Measurements from ENCODE around the gene C4BPB.
"Not testable (repeated sequence)": the region's sequence is repeated elsewhere in the genome, so short reads cannot be mapped to it uniquely, and the experiment has no call there.

C4BPB gene, protein sequence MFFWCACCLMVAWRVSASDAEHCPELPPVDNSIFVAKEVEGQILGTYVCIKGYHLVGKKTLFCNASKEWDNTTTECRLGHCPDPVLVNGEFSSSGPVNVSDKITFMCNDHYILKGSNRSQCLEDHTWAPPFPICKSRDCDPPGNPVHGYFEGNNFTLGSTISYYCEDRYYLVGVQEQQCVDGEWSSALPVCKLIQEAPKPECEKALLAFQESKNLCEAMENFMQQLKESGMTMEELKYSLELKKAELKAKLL
- total RNA-seq: 0 to 0.09 (median 0) reads per million in 18 experiments

- DNase-seq: peak; percentile 5 to 8
These were observed at the start of gene C4BPB for GRCh38 chr1:207088701-207089626. TSS of gene C4BPB (plus strand) at chr1:207088860. CDS start at chr1:207089532, 672 bp downstream.

GRCh38 chr1:207039380-207040180, 49.1 kb upstream of the C4BPB start:
- no peak for DNase-seq

GRCh38 chr1:207040181-207040533, 48.5 kb upstream of the C4BPB start:
- DNase-seq: no peak

- not testable (repeated sequence) for DNase-seq
These were observed 47.3 kb upstream of the C4BPB start for GRCh38 chr1:207041397-207041796.

DNA sequence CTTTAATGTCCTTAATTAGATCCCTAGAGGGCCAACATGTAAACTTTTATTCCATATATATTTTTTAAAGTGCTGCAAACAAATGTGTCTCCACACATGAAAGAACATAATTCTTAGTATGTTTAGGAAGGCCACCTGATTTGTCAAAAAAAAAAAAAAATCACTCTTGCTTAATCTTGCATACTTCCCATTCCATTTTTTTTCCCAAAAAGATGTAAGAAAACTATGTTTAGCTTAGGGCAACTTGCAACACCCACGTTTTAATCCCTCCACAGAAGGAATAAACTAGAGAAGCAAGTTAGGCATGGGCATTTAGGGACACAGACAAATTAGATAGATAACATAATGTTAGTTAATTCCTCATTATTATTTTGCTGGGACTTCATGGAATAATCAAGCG, 43.2 kb upstream of the C4BPB start:
- no peak for DNase-seq

DNA sequence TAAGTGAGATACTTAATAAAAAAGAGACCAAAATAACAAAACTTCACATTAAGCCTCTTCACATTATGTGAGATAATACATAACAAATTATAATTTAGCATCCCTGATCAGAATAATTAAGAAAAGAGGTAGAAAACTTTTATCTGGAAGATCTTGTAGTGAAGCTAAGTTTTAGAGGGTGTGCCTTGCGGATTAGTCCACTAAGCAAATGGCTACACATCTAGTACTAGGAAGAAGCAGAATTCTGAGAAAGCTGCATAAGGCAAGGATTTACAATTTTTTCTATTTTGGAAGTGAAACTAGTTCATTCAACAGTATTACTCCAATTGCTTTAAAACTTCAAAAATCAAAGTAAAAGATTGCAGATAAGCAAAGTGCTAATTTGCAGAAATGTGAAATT, 41.2 kb upstream of the C4BPB start:
- no peak for DNase-seq

DNA sequence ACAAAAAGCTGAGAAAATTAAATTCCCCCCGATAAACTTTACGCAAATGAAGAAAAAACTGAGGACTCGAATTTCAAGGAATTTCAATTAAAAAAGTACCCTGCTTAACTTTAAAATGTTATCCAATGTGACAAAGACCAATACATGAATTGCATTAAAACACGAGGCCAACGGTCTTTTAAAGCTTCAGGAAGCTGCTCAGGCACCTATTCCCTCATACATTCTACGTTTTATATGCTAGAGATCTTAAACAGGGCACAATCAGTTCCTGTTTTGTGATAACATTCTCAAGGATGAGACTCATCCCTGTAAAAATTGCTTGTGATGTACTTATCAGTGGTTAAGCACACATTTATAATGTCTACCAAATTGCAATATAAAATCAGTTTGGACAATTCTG, 40.6 kb upstream of the C4BPB start:
- DNase-seq: no peak

DNA sequence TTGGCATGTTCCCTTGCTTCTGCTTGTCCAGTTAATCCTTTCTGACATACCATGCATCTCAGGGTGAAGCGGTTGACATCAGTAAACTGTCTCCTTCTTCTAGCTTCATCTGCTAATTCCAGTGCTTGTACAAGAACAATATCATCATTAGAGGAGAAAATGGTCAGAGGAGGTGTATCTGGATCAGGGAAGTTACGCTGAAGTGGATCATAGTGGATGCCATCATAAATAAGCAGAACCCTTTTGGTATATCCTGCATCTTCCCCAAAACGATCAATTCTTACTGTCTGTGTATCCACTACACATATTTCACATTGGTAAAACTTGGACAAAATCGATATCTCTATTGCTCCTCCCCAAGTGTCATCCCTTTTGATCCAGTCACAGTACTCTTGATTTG, 39.6 kb upstream of the C4BPB start:
- no peak for DNase-seq

GRCh38 chr1:207049514-207049913, 39.1 kb upstream of the C4BPB start:
- DNase-seq: no peak

- peak; percentile 60 to 61 for DNase-seq
These were observed 38.7 kb upstream of the C4BPB start for GRCh38 chr1:207049974-207050391.

- peak; percentile 94 to 96 for DNase-seq
These were observed 38.0 kb upstream of the C4BPB start for GRCh38 chr1:207050480-207051190.

GRCh38 chr1:207051191-207051943, 37.3 kb upstream of the C4BPB start, which contains the start of gene YOD1:
TSS of gene YOD1 (minus strand) at chr1:207051208. CDS start at chr1:207051030, 178 bp downstream.
- DNase-seq: no peak

GRCh38 chr1:207052911-207053769, 35.5 kb upstream of the C4BPB start, which contains the start of gene PFKFB2:
TSS of gene PFKFB2 (plus strand) at chr1:207053275. CDS start at chr1:207054718, 1,443 bp downstream.
- DNase-seq: peak; percentile 95 to 96

DNA sequence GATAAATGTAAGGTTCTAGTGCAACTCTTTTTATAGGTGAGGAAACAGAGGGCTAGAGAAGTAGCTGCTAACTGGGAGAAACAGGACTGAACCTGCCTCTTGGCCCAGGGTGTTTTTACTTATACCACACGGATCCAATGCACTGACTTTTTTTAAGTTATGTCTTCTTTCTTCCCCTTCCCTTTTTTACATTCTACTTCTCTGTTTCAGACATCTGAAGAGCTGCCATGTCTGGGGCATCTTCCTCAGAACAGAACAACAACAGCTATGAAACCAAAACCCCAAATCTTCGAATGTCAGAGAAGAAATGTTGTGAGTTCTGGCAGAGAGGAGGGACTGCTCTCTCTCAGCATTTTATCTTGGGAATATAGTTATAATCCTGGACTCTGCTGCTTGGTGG, 34.2 kb upstream of the C4BPB start:
- DNase-seq: peak; percentile 12 to 42

DNA sequence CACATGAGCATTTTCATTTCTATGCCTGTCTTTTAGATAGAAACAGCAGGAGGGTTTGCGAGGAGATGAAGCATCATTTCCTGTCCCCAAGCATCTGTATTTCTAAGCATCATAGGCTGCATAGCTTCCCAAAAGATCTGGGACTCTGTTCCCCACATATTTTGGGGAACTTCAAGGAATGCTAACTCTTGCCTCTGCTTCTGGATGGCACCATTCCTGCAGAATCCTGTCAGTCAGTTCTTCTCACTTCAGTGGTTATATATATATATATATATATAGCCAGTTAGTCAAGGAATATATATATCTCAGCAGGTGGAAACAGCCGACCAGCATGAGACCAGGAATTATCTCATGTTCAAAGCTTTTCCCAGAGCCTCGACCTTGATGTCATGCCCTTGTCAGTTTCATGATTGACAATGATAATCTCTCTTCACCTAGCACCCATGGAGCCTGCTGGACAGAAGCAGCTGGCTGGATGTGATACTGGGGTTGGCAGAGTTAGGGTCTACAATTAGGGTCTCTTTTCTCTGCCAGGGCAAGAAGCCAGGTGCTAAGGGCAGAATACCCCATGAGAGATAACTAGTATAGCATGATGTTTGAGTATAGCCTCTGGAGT, 33.2 kb upstream of the C4BPB start:
- no peak for DNase-seq

DNA sequence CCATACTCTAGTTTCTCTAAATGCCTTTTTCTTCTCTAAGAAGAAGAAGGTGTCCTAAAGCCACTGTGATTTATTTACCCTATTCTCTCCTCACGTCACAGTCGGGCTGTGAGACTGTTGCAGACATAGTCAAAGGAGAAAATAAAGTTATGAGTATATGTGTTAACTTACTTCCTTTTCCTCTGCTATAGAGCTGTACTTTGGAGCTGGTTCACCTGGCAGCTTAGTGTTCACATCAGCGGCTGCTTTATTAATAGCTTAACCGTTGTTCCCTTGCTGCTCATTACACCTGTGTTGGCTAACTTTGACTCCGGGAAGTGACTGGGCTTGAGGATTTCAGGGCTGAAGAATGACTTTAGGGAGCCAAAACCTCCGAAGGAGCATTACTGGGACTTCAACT, 32.0 kb upstream of the C4BPB start:
- no peak for DNase-seq

- no peak for DNase-seq
These were observed 30.4 kb upstream of the C4BPB start for GRCh38 chr1:207058252-207058651.

DNA sequence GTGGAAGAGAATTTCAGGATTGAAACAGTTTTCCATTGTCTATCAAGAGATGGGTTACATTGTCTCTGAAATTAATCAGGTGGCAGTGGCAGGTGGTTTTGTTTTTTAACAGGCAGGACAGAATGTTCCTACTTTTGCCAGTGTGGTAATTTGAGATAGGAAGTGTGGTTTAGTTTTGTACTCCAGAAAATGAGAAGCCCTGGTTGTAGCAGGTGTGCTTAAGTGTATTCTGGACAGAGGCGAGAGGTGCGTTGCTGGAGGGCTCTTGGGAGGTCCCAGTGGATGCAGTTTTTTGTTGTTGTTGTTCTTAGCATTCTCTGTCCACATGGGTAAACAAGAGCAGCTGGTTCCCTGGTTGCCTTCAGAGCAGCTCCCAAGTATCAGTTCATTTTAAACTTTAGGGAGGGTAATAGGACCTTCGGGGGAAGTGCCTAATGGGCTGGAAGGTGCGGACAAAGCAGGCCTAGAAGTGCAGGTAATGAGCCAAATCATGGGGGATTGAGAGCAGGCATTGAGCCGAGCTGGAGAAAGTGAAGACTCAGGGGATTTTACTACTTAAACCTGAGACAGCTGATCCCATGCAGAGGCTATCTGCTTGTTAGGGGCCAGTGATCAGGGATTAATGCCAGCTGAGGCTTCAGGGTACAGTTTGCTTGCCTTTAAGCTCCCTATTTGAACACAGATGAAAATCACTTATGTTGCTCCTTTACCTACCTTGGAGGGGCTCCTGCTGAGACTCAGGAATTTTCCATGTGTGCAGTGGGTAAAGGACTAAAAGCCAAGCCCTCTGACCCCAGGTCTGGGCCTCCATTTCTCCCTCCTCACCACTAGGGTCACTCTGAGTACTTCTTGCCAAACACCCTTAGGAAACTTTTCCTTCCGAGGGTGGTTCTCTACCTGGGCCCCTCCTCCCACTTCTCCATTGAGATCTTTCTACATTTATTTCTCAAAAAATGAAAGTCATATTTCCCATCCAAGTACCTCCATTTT, 29.5 kb upstream of the C4BPB start:
- no peak for DNase-seq

DNA sequence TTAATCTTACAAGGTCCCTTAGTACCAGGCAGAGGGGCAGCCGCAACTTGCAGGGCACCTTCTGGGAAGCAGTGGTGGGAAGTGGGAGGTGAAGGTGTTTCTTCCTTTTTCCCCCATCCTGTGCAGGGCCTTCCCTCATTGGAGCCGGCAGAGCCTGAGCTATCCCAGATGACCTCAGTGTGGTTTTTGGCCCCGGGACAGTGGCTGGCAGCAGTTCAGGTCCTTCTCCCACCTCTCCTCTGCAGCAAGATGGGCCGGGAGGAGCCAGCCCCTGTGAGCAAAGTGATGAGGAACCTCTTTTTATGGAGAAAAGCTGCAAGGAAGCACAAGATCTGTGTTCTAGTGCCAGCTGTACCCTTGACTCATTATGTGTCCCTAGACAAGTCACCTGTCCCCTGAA, 28.8 kb upstream of the C4BPB start:
- no peak for DNase-seq

Data from inflammatory macrophage (primary cell).